ENCODE measurements around the gene GMDS. TPM values are rescaled to one million over a fixed set of nuclear protein-coding genes. Genes with fewer than 3 reads are reported as not detected.

The GMDS gene
- total and polyA plus RNA-seq, 2 of the 13 experiments (the other 11 are each of a cell fraction or from before 2014, with no cell fraction given): 64.4 to 112 TPM

DNA sequence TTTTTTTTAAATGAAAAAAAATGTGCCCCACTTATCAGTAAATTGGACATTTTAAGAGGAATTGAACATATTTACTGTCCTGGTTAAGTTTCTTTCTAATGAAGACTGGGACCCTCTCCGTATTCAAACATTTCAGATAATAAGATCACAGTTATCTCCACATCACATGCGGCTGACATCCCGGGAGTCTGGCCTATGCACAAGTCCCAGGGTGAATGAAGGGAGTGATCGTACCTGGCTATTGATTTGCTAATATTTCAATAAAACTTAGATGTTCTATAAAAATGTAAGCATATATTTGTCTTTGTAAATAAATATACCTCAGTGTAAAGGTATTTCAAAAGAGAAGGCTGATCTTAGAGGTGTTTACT is 577.6 kb downstream of the GMDS start (continued):
- TF ChIP-seq ZBTB8A (CRISPR knock-in tag; IDR thresholded peaks at IDR 0.05; ENCODE audit: borderline replicate concordance, low read depth) (no peak), ZZZ3 (CRISPR knock-in tag; IDR thresholded peaks at IDR 0.05; ENCODE audit: borderline replicate concordance) (no peak), MEF2D (CRISPR knock-in tag; IDR thresholded peaks at IDR 0.05) (no peak), BORCS8-MEF2B (CRISPR knock-in tag; IDR thresholded peaks at IDR 0.05) (no peak)

- Histone ChIP-seq H3K4me3 (replicated peaks in 1 of 3; ENCODE audit: insufficient read depth in 1 of 3, low read depth in 2 of 3, low read length in 3 of 3) (no peak overlapping the region), H3K27me3 (ENCODE audit: control insufficient read depth in 1 of 2, insufficient read depth in 2 of 2, low read length in 2 of 2) (no peaks in the 10 kb centered on the region), H3K4me2 (ENCODE audit: low read depth, low read length) (no peak overlapping the region), H3K9me3 (ENCODE audit: low read length) (no peaks in the 10 kb centered on the region), H3K9ac (ENCODE audit: insufficient read depth, low read depth, low read length) (no peak overlapping the region), H3K79me2 (ENCODE audit: insufficient read depth, low read length) (no peaks in the 10 kb centered on the region), H3K36me3 (replicated peaks in 1 of 2; ENCODE audit: control insufficient read depth in 1 of 2, insufficient read depth in 2 of 2, low read length in 2 of 2) (peaks cover 0 to 10% of the 10 kb centered on the region in 2 experiments; a peak in 2 of 5 replicates), H3K4me1 (ENCODE audit: insufficient read depth, low read length) (no peaks in the 10 kb centered on the region), H4K20me1 (ENCODE audit: insufficient read depth, low read length) (no peaks in the 10 kb centered on the region), H2AFZ (ENCODE audit: low read length) (no peak overlapping the region), H3K27ac (ENCODE audit: extremely low read length, insufficient read depth, low read length) (no peak overlapping the region)
- ChIA-PET CTCF (ENCODE audit: low intra/inter-chr PET ratio, low total read pairs) (no interaction called here), POLR2A (no interaction called here)
- DNase-seq (ENCODE audit: low spot score) (no peak), ATAC-seq (no peak), FAIRE-seq (no peak)
- no TSS peak for BruUV-seq (replicated peaks)
- 95% methylated on average over 6 of the region's 6 CpGs for WGBS (ENCODE audit: low lambda C conversion rate)
- in situ Hi-C loops (cut with HindIII; ENCODE audit: extremely low pct_ligation_motif_present, low pct_unique_long_range_greater_than_20kb) (no loop called here), intact Hi-C loops (cut with micrococcal nuclease; ENCODE audit: unreplicated experiment) (no loop called here)
- TF ChIP-seq, protein P1, sequence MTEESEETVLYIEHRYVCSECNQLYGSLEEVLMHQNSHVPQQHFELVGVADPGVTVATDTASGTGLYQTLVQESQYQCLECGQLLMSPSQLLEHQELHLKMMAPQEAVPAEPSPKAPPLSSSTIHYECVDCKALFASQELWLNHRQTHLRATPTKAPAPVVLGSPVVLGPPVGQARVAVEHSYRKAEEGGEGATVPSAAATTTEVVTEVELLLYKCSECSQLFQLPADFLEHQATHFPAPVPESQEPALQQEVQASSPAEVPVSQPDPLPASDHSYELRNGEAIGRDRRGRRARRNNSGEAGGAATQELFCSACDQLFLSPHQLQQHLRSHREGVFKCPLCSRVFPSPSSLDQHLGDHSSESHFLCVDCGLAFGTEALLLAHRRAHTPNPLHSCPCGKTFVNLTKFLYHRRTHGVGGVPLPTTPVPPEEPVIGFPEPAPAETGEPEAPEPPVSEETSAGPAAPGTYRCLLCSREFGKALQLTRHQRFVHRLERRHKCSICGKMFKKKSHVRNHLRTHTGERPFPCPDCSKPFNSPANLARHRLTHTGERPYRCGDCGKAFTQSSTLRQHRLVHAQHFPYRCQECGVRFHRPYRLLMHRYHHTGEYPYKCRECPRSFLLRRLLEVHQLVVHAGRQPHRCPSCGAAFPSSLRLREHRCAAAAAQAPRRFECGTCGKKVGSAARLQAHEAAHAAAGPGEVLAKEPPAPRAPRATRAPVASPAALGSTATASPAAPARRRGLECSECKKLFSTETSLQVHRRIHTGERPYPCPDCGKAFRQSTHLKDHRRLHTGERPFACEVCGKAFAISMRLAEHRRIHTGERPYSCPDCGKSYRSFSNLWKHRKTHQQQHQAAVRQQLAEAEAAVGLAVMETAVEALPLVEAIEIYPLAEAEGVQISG (CRISPR knock-in tag; IDR thresholded peaks at IDR 0.05): no peak
- no peak for TF ChIP-seq ZNF652 (CRISPR knock-in tag; IDR thresholded peaks at IDR 0.05; ENCODE audit: borderline replicate concordance, low read depth)
- no peak for TF ChIP-seq HES4 (CRISPR knock-in tag; IDR thresholded peaks at IDR 0.05; ENCODE audit: borderline replicate concordance)
Observed at GRCh38 chr6:1667012-1667804, 578.2 kb downstream of the GMDS start.
